HG02588 (cell line): ENCODE measurements around the gene MSMO1.

Experiments used
- ATAC-seq: cut with Tn5 transposase; IDR thresholded peaks from one replicate; pipeline ENCODE4 v1.9.1; 2021; ENCODE audit warnings: mild to moderate bottlenecking, moderate library complexity; ENCODE audit not compliant: unreplicated experiment

MSMO1 gene

GRCh38 chr4:165386328-165386727 is 58.9 kb downstream of the MSMO1 start:
- no peak for ATAC-seq

DNA sequence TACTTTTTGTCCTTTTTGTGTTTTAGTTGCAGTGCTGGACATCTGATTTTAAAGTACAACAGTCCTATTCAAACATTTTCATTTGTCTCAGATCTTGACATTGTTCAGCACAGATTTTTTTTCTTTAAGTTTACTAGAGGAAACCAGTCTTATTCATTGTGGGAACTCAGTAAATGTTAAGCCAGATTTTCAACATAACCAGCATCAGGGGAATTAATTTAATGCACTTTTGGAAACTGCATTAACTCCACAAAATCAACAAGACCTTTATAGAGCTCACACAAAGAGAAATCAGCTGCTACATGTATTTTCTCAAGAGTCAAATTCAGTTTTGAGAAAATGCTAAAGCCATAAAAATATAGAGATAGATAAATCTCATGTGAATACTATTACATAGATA is 61.3 kb downstream of the MSMO1 start:
- no peak for ATAC-seq
